Measurements from ENCODE around the gene EDEM2. TPM values are rescaled to one million over a fixed set of nuclear protein-coding genes. Genes with fewer than 3 reads are reported as not detected.
"Not testable (repeated sequence)": the region's sequence is repeated elsewhere in the genome, so short reads cannot be mapped to it uniquely, and the experiment has no call there.

Gene EDEM2
- total RNA-seq: 20.3 TPM

GRCh38 chr20:35146920-35147574, at the start of gene EDEM2:
TSS of gene EDEM2 (minus strand) at chr20:35147336. CDS start at chr20:35147258, 78 bp downstream.
- TF ChIP-seq CTCF (IDR thresholded peaks at IDR 0.05): no peak
- no peaks in the 10 kb centered on the region for H3K27me3 ChIP-seq
- peak within 1 kb of the TSS; percentile 61 to 70 for H3K27ac ChIP-seq
- H3K4me1 ChIP-seq: peaks cover 0 to 12% of the 10 kb centered on the region in 2 donors
- no peaks in the 10 kb centered on the region for H3K9me3 ChIP-seq
- intact Hi-C loops (cut with DNase I): loop anchor here (2.0 to 5.0 kb wide), 4 partner anchors 54 to 300 kb away; partner anchors contain the start of genes MMP24OS and TRPC4AP
- H3K36me3 ChIP-seq: peaks cover 4 to 22% of the 10 kb centered on the region in 2 donors
- H3K4me3 ChIP-seq: peak within 1 kb of the TSS; percentile 63 to 64
- DNase-seq (ENCODE audit: low spot score in 2 of 2): peak; percentile 73 to 96

GRCh38 chr20:35196313-35196712, 49.2 kb upstream of the EDEM2 start:
- H3K9me3 ChIP-seq: peaks cover 3 to 8% of the 10 kb centered on the region in 2 donors
- H3K27me3 ChIP-seq: no peaks in the 10 kb centered on the region
- peaks cover 0 to 12% of the 10 kb centered on the region in 2 donors for H3K36me3 ChIP-seq
- no peak overlapping the region for H3K4me3 ChIP-seq
- H3K27ac ChIP-seq: no peak overlapping the region
- no peak for DNase-seq (ENCODE audit: low spot score in 2 of 2)
- TF ChIP-seq CTCF (IDR thresholded peaks at IDR 0.05): no peak
- intact Hi-C loops (cut with DNase I): no loop called here
- no peaks in the 10 kb centered on the region for H3K4me1 ChIP-seq

GRCh38 chr20:35193031-35193791, 46.1 kb upstream of the EDEM2 start:
- H3K27ac ChIP-seq; H3K4me3 ChIP-seq; H3K36me3 ChIP-seq; H3K9me3 ChIP-seq; H3K27me3 ChIP-seq; DNase-seq (ENCODE audit: low spot score in 2 of 2); H3K4me1 ChIP-seq; intact Hi-C loops (cut with DNase I): not testable (repeated sequence)

- no peak for DNase-seq (ENCODE audit: low spot score in 2 of 2)
- intact Hi-C loops (cut with DNase I): no loop called here
- H3K4me3 ChIP-seq: no peak overlapping the region
- H3K4me1 ChIP-seq: no peaks in the 10 kb centered on the region
- peaks cover 0 to 7% of the 10 kb centered on the region in 2 donors for H3K36me3 ChIP-seq
- H3K27ac ChIP-seq: no peak overlapping the region
- H3K27me3 ChIP-seq: no peaks in the 10 kb centered on the region
- TF ChIP-seq CTCF (IDR thresholded peaks at IDR 0.05): no peak
- no peaks in the 10 kb centered on the region for H3K9me3 ChIP-seq
Measured at GRCh38 chr20:35192118-35192872, 45.2 kb upstream of the EDEM2 start.

- no peaks in the 10 kb centered on the region for H3K4me1 ChIP-seq
- no peaks in the 10 kb centered on the region for H3K9me3 ChIP-seq
- intact Hi-C loops (cut with DNase I): no loop called here
- H3K27me3 ChIP-seq: no peaks in the 10 kb centered on the region
- DNase-seq (ENCODE audit: low spot score in 2 of 2): no peak
- TF ChIP-seq CTCF (IDR thresholded peaks at IDR 0.05): no peak
- H3K27ac ChIP-seq: no peak overlapping the region
- no peak overlapping the region for H3K4me3 ChIP-seq
- H3K36me3 ChIP-seq: peaks cover 0 to 7% of the 10 kb centered on the region in 2 donors
Measured at GRCh38 chr20:35191419-35192117, 44.4 kb upstream of the EDEM2 start.

Data from ascending aorta (tissue), 2 donors.